Hematopoietic multipotent progenitor cell treated with erythropoietin and hydrocortisone succinate and interleukin-3 and kit ligand, for 15 days (in vitro differentiated cells): Measurements from ENCODE around the gene GPC5.
"Not testable (repeated sequence)": the region's sequence is repeated elsewhere in the genome, so short reads cannot be mapped to it uniquely, and the experiment has no call there.

Experiments
- DNase-seq: peaks from one replicate; pipeline ENCODE4 v3.0.0-alpha.2; 2015; ENCODE audit warnings: low spot score

The GPC5 gene

DNA sequence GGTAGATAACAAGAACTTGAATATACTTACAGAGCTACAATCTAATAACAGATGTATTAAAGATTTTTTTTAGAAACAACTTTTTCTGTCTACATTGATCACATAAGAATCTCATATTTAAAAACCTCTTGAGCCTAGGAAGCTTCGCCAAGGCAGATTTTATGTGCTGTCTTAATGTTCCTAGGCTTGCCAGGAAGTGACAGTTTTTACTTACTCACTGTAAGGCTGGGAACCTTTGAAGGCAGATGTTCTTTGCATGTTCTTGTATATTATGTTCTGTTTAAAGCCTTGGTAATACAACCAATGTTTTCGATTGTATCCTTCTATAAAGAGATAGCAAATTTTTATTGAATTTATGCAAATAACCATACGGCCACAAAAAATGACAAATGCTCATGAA is 492.7 kb downstream of the GPC5 start:
- no peak for DNase-seq

GRCh38 chr13:91893040-91893439 is 494.6 kb downstream of the GPC5 start:
- DNase-seq = no peak

DNA sequence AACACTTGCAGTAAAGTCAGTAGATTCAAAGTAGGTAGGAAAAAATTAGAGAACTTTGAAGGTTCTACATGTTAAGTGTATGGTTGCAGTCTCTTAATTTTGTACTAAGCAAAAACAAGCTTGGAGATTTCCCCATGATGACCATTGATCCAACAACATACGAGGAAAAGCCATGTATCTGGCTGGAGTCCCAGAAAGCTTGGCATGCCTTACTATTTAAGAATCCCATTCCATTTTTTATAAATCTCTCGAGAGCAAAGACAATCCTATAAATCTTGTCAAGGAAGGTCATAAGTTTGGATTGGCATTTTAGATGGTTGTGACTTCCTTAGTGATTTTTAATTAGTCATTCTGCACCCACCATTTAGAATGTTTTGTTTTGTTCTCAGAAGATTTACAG is 495.9 kb downstream of the GPC5 start:
- no peak for DNase-seq

DNA sequence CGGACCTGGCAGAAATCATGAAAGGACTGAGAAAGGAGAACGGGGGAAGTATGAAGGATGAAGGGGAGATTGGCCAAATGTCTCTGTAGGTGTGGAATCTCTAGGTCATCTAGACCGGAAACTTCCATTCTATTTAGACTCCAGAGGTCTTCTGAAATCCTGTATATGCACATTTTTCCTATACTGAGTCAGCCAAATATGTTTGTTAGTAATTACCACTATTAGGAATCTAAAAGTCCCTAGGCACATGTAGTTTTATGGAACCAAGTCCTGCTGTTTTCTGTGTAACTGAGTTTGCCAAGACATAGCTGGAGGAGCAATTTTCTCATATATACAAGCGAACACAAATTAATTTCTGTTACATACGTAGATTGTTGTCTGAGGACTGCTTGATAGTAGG is 498.1 kb downstream of the GPC5 start:
- no peak for DNase-seq

DNA sequence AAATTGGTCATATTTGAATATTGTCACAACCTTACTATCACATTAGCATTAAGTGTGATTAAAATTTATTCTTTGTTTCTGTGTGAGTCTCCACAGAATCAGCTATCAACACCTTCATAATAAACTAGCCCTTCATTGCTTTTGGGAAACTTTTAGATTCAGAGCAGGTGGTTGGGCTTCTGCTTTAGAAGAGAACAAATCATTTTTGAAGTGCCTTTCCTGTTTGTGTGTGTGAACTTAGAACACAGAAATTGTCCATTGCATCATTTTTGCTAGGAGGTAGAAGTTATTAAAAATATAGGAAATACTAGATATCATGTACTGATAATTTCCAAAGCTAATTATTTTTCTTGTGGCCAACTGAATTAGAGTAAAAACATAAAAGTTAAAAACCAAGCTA is 500.6 kb downstream of the GPC5 start:
- DNase-seq = not testable (repeated sequence)

- no peak for DNase-seq
Observed at GRCh38 chr13:91902291-91902690, 503.9 kb downstream of the GPC5 start.

DNA sequence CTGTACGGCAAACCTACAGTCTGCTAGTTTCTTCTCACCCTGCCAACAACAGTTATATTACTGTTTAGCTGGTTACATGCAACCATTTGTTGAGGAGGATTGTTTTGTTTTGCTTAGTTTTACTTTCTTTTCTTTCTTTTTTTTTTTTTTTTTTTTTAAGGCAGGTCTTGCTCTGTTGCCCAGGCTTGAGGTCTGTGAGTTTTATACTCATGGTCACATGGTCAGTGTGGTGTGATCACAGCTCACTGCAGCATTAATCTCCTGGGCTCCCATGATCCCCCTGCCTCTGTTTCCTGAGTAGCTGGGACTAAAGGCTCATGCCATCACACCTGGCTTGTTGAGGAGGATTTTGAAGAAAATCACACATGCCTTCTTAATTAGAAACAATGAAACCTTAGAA is 505.6 kb downstream of the GPC5 start:
- no peak for DNase-seq

DNA sequence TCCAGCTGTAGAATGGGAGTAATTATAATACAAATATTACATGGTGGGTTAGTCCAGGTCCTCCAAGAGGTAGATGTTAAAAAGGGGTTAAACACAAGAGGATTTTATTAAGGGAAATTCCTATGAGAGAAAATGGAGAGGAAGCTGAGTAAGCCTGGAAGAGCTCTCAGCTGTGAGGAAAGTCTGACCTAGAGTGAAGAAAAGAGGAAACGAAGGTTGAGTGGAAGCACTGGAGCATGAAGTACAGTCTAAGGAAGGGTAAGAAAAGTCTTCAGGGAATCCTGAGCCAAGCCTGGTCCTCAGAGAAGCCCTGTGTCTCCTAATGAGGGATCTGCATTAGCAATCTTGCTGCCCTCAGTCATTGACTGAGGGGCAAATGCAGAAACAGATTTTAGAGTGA is 506.2 kb downstream of the GPC5 start:
- DNase-seq = no peak

DNA sequence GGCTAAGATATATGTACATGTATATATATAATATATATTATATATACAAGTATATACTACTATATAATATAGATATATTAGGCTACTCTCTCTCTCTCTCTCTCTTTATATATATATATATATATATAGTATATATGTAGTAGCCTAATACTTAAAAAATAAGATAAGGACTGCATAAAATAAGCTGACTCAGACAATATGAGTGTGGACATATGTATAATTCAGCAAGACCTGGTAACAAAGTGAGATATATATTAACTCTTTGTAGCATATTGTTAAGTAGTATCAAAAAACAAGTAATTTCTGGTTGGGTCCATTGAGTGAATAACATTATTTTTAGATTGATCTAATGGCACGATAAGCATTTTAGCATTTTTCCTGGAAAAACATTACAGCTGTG is 509.0 kb downstream of the GPC5 start:
- DNase-seq = no peak

- no peak for DNase-seq
Observed at GRCh38 chr13:91909617-91910016, 511.2 kb downstream of the GPC5 start.

GRCh38 chr13:91922969-91923592 is 524.7 kb downstream of the GPC5 start:
- no peak for DNase-seq

DNA sequence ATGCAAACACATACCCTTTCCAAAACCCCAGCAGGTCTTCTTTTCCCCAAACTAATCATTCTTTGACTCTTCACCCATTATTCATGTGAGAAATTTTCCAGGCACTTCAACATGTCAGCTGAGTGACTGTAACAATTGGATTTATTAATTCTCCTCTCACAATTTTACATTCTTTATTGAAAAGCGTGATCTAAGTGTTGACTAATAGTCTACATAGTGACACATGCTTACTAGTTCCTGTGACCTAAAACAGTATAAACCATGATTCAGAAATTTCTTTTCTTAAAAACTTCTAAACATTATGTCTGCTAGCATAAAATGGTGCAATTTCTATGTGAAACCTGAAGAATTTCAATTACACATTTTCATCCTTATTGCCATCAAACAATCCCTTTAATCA is 532.3 kb downstream of the GPC5 start:
- no peak for DNase-seq

GRCh38 chr13:91934354-91934753 is 535.9 kb downstream of the GPC5 start:
- DNase-seq = no peak

DNA sequence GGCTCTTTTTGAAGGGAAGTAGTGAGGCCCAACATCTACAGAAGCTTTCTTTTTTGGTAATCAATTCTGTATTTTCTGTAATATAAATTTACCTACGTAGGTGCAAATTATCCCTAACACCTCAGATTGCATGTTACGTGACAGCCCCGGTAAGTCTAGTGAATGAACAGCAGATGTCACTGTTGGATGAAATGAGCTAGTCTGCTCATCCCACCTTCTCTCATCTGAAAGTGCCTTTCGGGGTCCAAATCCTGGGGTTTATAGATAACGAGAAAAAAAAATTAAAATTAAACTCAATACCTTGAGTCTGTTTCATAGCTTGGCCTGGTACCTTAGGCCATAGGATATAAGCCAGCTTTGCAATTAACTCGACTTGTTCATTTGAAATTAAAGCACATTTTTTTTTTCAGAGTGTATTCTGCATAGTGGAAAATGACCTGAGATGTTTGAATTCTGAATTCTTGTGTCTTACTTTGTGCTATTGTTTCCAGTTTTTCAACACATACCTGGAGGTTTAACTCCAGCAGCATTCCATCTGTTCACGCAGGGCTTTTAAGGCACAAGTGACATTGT is 548.2 kb downstream of the GPC5 start:
- DNase-seq = no peak

DNA sequence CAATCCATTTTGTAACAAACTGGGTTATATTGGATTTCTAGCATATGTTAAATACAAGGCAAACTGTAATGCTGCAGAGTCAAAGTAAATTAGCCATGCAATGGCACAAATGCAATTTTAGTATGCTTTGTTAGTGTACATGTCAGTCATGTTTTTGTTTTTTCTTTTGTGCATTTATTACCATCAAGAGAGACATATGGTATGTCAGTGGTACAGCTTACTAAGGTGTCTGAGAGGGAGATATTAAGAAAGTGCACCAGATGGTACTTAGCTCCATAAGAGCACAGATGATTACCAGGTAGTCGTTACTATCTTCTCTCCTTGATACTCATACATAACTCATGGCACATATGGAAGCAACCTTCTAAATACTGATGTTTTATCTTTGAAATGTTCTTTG is 550.3 kb downstream of the GPC5 start:
- no peak for DNase-seq

DNA sequence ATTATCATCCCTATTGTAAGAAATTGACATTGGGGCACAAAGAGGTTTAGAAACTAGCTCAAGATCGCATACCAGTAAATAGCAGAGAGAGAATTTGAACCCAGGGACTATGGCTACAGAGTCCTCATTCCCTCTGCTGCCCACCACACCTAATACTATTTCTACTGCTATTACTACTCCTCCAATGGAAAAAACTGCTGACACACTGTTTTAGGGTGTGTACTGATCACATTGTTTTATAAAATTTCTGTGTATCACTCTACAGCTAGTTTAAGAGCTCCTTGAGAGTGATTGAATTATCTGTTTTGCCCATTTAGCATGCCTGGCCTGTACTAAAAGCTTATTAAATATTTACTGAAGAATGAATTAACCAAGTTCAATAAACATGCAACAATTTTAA is 552.4 kb downstream of the GPC5 start:
- DNase-seq = no peak

DNA sequence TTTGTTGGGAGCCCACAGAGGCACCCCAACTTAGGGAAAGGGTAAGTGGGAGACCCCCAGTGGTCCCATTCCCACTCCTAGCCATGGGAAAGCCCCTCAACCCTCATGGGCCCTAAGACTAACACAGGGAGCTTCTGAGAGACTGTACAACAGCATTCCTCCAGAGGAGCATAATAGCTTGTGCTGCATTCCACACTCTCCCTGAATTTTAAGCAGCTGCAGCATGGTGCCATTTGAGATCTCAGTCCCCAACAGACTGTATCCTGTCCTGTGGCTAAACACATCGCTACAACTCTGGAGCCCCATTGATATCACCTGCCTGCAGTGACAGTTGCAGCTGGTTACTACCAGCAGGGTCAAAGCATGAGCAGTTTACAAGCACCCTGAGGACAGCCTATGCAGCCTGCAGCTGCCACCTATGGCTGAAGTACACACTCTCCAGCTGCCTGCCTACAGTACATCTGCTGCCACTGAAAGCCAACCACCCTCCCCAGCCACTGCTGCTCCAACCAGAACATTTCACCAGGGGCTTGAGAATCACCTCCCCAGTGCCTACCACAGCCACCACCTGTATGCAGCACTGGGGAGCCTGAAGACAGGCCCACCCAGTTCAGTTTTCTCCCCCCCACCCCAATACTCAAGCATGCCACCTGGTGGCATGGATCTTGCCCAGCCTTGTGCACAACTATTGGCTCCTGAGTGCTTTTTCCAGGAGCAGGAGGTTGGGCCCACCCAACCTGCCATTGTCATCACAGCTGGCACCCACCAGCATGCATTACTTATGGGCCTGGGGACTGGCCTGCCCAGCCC is 557.3 kb downstream of the GPC5 start:
- DNase-seq = no peak

DNA sequence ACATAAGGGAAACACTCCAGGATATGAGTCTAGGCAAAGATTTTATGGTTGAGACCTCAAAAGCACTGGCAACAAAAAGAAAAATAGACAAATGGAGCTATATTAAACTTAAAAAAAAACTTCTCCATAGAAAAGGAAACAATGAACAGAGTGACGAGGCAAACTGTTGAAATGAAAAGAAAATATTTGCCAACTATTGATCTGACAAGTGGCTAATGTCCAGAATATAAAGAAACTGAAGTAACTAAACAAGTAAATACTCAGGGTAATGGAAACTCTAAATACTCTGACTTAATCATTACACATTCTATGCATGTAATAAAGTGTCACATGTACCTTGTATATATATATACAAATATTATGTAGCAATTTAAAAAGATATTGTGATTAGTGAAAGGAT is 562.5 kb downstream of the GPC5 start:
- DNase-seq = no peak

- no peak for DNase-seq
Observed at GRCh38 chr13:91962946-91963345, 564.5 kb downstream of the GPC5 start.

DNA sequence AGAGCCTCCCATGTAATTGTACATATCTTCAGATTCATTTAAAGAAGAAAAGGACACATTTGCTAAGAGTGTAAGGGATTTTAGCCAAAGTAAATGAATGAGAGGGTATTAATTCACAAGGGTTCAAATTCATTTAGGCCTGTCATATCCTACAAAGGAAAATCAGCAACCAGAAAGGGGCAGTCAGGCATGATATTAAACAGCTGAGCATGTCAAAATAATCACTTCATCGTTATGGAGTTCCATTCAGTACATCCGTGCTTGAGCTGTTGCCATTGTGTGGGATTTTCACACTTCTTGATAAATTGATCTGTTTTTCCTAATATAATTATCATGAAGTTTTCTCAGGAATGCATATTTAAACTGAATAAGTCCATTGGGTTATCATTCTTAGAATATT is 567.1 kb downstream of the GPC5 start:
- DNase-seq = no peak

GRCh38 chr13:91978571-91978970 is 580.1 kb downstream of the GPC5 start:
- no peak for DNase-seq

DNA sequence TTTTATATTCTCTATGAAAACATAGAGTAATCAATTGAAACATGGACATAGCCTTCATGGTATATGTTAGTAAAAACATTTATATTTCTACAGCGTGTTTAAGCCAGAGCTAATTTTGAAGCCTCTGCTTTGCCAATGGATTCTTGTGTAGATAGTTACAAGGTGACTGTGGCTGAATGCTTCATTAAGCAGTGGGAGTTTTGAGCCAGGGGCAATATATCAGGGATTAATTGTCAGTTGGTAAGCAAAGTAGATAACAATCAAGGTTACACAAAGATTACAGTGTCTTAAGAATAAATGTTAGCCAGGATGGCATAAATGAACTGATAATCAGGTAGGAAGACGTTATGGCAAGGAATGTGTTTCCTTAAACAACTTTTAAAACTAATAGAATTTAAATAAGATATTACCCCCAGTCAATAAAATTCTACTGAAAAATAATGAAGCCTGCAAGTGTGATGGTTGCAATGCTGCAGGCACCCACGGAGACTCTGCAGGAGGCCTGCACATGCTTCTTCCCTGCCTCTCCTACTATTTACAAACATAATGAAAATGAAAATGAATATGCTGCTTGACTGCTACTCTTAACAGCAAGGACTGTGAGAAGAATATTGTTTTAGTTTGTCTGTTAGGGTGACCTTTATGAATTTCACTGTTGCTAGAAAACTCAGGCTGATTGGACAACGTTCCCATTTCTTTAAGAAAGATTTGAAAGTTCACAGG is 588.5 kb downstream of the GPC5 start:
- no peak for DNase-seq

GRCh38 chr13:91988331-91988730 is 589.9 kb downstream of the GPC5 start:
- no peak for DNase-seq
